ENCODE data around the gene EPB41L3. TPM values are rescaled to one million over a fixed set of nuclear protein-coding genes. Genes with fewer than 3 reads are reported as not detected.

The EPB41L3 gene
- total RNA-seq, 1 experiment from 2014 or later = 0.34 TPM

GRCh38 chr18:5534845-5535244 lies 9.0 kb downstream of the EPB41L3 start:
- Histone ChIP-seq H3K27me3 (ENCODE audit: insufficient read depth, low read length) (no peaks in the 10 kb centered on the region), H3K9me3 (ENCODE audit: control insufficient read depth in 1 of 2, insufficient read depth in 1 of 2, low read depth in 1 of 2, low read length in 2 of 2) (peaks cover 8 to 24% of the 10 kb centered on the region in 2 experiments; a peak in 2 of 4 replicates), H3K9me2 (ENCODE audit: insufficient read depth) (no peaks in the 10 kb centered on the region), H3K27ac (ENCODE audit: low read depth, low read length) (no peak overlapping the region), H3K79me2 (ENCODE audit: insufficient read depth, low read length) (no peaks in the 10 kb centered on the region), H3K4me2 (ENCODE audit: low read length) (no peak overlapping the region), H3K9ac (ENCODE audit: low read length) (no peak overlapping the region), H2AFZ (ENCODE audit: low read depth, low read length, poor library complexity, severe bottlenecking) (no peak overlapping the region), H3K4me3 (replicated peaks in 1 of 2; ENCODE audit: low read depth in 1 of 2, low read length in 2 of 2) (no peak overlapping the region), H3K4me1 (ENCODE audit: control insufficient read depth in 1 of 2, insufficient read depth in 2 of 2, low read length in 2 of 2) (no peaks in the 10 kb centered on the region), H4K20me1 (ENCODE audit: insufficient read depth) (no peaks in the 10 kb centered on the region), H3K36me3 (ENCODE audit: control insufficient read depth in 1 of 2, insufficient read depth in 2 of 2, low read length in 2 of 2) (no peaks in the 10 kb centered on the region)
- intact Hi-C loops (cut with micrococcal nuclease) = no loop called here
- no peak for ATAC-seq
- no TSS peak for BruUV-seq (replicated peaks)
- POLR2A ChIA-PET = no interaction called here
- TF ChIP-seq ATF3 (IDR thresholded peaks at IDR 0.05) (no peak), CEBPB (IDR thresholded peaks at IDR 0.05; ENCODE audit: low read depth) (no peak), JUND (IDR thresholded peaks at IDR 0.05) (no peak), SRF (IDR thresholded peaks at IDR 0.05; ENCODE audit: low read depth) (no peak), ZNF274 (IDR thresholded peaks at IDR 0.05; ENCODE audit: low read depth, low read length) (no peak), ZBTB33 (IDR thresholded peaks at IDR 0.05; ENCODE audit: extremely low read depth, insufficient replicate concordance, low read length) (no peak)
- DNase-seq (ENCODE audit: low read depth, low spot score) = no peak
- CTCF ChIA-PET = no interaction called here
- RAD21 ChIA-PET (ENCODE audit: low non-redundant PET in 1 of 2, low total read pairs in 2 of 2, uncharacterized antibody in 2 of 2, unreplicated experiment in 2 of 2) = no interaction called here

- no TSS peak for BruUV-seq (replicated peaks)
- H3K4me3 ChIP-seq (replicated peaks in 1 of 2; ENCODE audit: low read depth in 1 of 2, low read length in 2 of 2) = no peak overlapping the region
- POLR2A ChIA-PET = no interaction called here
- H3K27ac ChIP-seq (ENCODE audit: low read depth, low read length) = no peak overlapping the region
- H3K27me3 ChIP-seq (ENCODE audit: insufficient read depth, low read length) = no peaks in the 10 kb centered on the region
- CTCF ChIA-PET = no interaction called here
- no peak for ATAC-seq
- no peaks in the 10 kb centered on the region for H3K36me3 ChIP-seq (ENCODE audit: control insufficient read depth in 1 of 2, insufficient read depth in 2 of 2, low read length in 2 of 2)
- no peak for DNase-seq (ENCODE audit: low read depth, low spot score)
- RAD21 ChIA-PET (ENCODE audit: low non-redundant PET in 1 of 2, low total read pairs in 2 of 2, uncharacterized antibody in 2 of 2, unreplicated experiment in 2 of 2) = no interaction called here
- H2AFZ ChIP-seq (ENCODE audit: low read depth, low read length, poor library complexity, severe bottlenecking) = no peak overlapping the region
- no peaks in the 10 kb centered on the region for H3K4me1 ChIP-seq (ENCODE audit: control insufficient read depth in 1 of 2, insufficient read depth in 2 of 2, low read length in 2 of 2)
- H4K20me1 ChIP-seq (ENCODE audit: insufficient read depth) = no peaks in the 10 kb centered on the region
- H3K9ac ChIP-seq (ENCODE audit: low read length) = no peak overlapping the region
- no peak overlapping the region for H3K4me2 ChIP-seq (ENCODE audit: low read length)
- no peaks in the 10 kb centered on the region for H3K79me2 ChIP-seq (ENCODE audit: insufficient read depth, low read length)
- intact Hi-C loops (cut with micrococcal nuclease) = no loop called here
- TF ChIP-seq TCF7L2 (IDR thresholded peaks at IDR 0.05; ENCODE audit: borderline replicate concordance, extremely low read depth, insufficient read depth, insufficient read length) (no peak), ZFX (IDR thresholded peaks at IDR 0.05) (no peak), FOSL1 (IDR thresholded peaks at IDR 0.05; ENCODE audit: low read depth) (no peak)
- H3K9me3 ChIP-seq (ENCODE audit: control insufficient read depth in 1 of 2, insufficient read depth in 1 of 2, low read depth in 1 of 2, low read length in 2 of 2) = peaks cover 8 to 24% of the 10 kb centered on the region in 2 experiments; a peak in 2 of 4 replicates
- H3K9me2 ChIP-seq (ENCODE audit: insufficient read depth) = no peaks in the 10 kb centered on the region
These were observed 11.7 kb downstream of the EPB41L3 start for GRCh38 chr18:5532066-5532465.

Data from HCT116 (cell line).